H1 (cell line): ENCODE data around the gene TERC.

Experiments
- CTCF ChIP-seq, 3 experiments: IDR thresholded peaks; 1 replicate in 2 of 3; 2 replicates in 1 of 3; pipeline versions ENCODE4 v1.5.1 to v1.6.1; 2011; ENCODE audit warnings: low read length in 3 of 3, mild to moderate bottlenecking in 3 of 3, inconsistent platforms in 2 of 3, low read depth in 1 of 3, moderate library complexity in 1 of 3; ENCODE audit not compliant: insufficient read depth in 1 of 3; ENCODE audit errors: control extremely low read depth in 1 of 3
- EGR1 ChIP-seq: IDR thresholded peaks from 2 replicates; pipeline ENCODE4 v1.6.1; 2011; ENCODE audit warnings: low read depth, low read length, borderline replicate concordance
- HDAC2 ChIP-seq, 2 experiments: fragments of 300-600 bp in 1 of 2; sonication (generic) in 1 of 2; IDR thresholded peaks; 2 replicates each; pipeline ENCODE4 v1.6.1; 2011 to 2012; ENCODE audit warnings: low read depth in 2 of 2, low read length in 2 of 2, mild to moderate bottlenecking in 2 of 2, moderate library complexity in 2 of 2, borderline replicate concordance in 1 of 2, inconsistent platforms in 1 of 2
- MAX ChIP-seq: IDR thresholded peaks from 2 replicates; pipeline ENCODE4 v1.6.1; 2012; ENCODE audit warnings: inconsistent platforms
- RAD21 ChIP-seq, 2 experiments: IDR thresholded peaks in 1 of 2; conservative IDR thresholded peaks in 1 of 2; 2 replicates each; pipeline ENCODE4 v1.6.1; 2011; ENCODE audit warnings: low read depth in 2 of 2, low read length in 2 of 2, improper control_type of control experiment in 1 of 2, inconsistent platforms in 1 of 2, mild to moderate bottlenecking in 1 of 2, moderate library complexity in 1 of 2
- TAF1 ChIP-seq: IDR thresholded peaks from 2 replicates; pipeline ENCODE4 v1.6.1; 2011; ENCODE audit warnings: mild to moderate bottlenecking, low read depth, low read length
- YY1 ChIP-seq: IDR thresholded peaks from 2 replicates; pipeline ENCODE4 v1.6.1; 2011; ENCODE audit warnings: low read depth, mild to moderate bottlenecking, low read length

GRCh38 chr3:169777822-169778221 is 13.0 kb upstream of the TERC start:
- TF ChIP-seq CTCF (IDR thresholded peaks at IDR 0.05; ENCODE audit: control extremely low read depth in 1 of 3, insufficient read depth in 1 of 3, low read depth in 1 of 3, low read length in 3 of 3) (no peak), RAD21 (IDR thresholded peaks at IDR 0.05 in 1 of 2, conservative IDR thresholded peaks at IDR 0.05 in 1 of 2; ENCODE audit: low read depth in 2 of 2, low read length in 2 of 2) (no peak), HDAC2 (IDR thresholded peaks at IDR 0.05; ENCODE audit: borderline replicate concordance in 1 of 2, low read depth in 2 of 2, low read length in 2 of 2) (no peak), EGR1 (no peak), TAF1 (no peak), MAX (no peak), YY1 (no peak)
